ENCODE results near the gene SLC6A1.

The SLC6A1 gene

DNA sequence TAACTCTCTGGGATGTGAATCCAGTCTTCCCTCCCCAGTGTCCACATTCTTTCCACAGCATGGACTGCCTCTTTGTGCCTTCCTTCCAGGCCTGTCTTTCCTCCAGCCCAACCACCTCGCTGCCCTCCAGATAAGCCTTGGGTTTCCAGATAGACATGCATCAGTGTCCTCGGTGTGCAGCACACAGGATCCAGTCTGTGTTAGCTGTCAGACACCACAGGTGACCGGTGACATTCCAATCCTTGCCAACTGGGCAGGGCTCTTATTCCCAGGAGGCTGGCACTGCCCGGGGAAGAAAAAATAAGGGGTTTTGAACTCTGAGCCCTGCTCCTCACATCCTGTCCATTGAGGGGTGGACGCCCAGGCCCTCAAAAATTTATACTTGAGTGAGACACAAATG, 6.0 kb upstream of the SLC6A1 start:
- DNase-seq, result no peak
- in situ Hi-C loops (cut with MboI; ENCODE audit: low pct_unique_long_range_greater_than_20kb, low sequenced_read_pairs), result no loop called here

- in situ Hi-C loops (cut with MboI; ENCODE audit: low pct_unique_long_range_greater_than_20kb, low sequenced_read_pairs), result no loop called here
These were observed 4.4 kb upstream of the SLC6A1 start for GRCh38 chr3:10988001-10988665.

DNA sequence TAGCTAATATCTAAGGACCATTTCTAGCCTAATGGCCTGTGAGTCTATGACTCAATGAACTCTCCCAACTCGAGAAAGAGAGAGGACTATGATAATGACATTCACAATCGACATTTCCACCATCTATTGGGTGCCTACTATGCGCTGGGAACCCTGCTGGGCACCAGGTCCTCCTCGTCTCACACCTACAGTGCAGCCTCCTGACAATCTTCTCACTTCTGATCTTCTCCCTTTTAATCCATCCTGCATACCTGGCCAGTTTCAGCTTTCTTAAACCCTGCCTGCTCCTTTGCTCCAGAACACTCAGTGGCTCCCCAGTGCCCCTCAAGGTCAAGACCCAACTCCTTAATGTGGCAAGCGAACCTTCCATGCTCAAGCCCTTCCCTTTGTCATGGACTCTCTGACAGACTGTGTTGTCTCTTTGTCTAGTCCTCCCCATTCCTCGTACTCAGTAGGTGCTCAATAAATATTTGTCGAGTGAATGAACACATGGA, 3.5 kb upstream of the SLC6A1 start:
- in situ Hi-C loops (cut with MboI; ENCODE audit: low pct_unique_long_range_greater_than_20kb, low sequenced_read_pairs), result no loop called here
- DNase-seq, result no peak

More at GRCh38 chr3:10988001-10988665, 4.4 kb upstream of the SLC6A1 start:
- DNase-seq, result no peak

DNA sequence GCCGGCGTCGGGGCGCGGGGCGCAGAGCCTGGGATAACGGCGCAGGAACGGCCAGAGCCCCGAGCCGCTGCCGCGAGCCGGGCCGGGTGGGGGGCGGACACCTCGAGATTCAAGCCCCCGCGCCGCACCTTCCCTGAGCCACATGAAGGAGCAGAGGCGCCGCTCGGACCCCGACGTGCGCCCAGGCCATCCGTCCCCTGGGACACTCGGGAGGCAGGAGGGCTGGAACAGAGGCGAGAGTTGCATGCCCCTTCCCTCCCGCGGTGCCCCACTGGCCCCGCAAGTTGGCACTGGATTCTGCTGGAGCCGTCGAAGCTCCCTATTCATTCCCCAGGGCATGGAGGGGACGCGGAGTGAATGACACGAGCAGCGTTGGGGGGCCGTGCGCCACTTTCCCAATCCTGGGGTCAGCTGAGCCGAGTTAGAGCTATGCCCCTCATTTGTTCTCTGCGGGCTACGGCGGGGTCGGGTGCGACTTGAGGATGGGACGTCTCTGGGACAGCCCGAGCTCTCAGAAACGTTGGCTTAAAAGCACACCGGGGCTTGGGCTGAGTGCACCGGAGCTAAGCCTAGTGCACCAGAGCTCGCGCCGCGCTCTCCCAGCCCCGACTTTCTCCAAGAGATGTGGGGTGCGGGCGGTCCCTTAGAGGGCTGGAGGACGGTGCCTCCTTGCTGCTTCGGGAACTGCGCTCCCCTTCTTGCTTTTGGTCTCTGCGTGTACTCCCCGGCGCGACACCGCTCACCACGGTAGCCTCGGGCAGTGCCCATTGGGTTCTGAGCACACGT, 588 bp downstream of the SLC6A1 start:
- no peak for DNase-seq
- in situ Hi-C loops (cut with MboI; ENCODE audit: low pct_unique_long_range_greater_than_20kb, low sequenced_read_pairs), result no loop called here

DNA sequence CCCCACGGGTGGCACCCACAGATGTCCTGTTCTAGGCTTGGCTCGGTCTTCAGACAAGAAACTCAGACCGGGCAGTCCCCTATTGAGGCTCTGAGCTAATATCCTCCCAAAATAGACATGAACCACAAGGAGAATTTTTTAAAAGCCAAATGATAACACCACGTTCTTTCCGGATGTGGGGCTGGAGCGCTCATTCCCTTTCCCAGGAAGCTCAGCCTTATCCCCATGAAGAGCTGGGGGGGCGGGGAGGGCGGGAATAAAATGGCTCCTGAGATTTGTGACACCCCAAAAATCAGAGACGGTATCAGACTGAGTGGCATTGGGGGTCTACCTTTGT, 1.1 kb downstream of the SLC6A1 start:
- in situ Hi-C loops (cut with MboI; ENCODE audit: low pct_unique_long_range_greater_than_20kb, low sequenced_read_pairs), result no loop called here
- no peak for DNase-seq

GRCh38 chr3:10994306-10994705, 1.8 kb downstream of the SLC6A1 start:
- DNase-seq, result no peak
- in situ Hi-C loops (cut with MboI; ENCODE audit: low pct_unique_long_range_greater_than_20kb, low sequenced_read_pairs), result no loop called here

- in situ Hi-C loops (cut with MboI; ENCODE audit: low pct_unique_long_range_greater_than_20kb, low sequenced_read_pairs), result no loop called here
- no peak for DNase-seq
These were observed 3.3 kb downstream of the SLC6A1 start for GRCh38 chr3:10995871-10996270.

GRCh38 chr3:10996345-10997013, 3.9 kb downstream of the SLC6A1 start:
- no peak for DNase-seq
- in situ Hi-C loops (cut with MboI; ENCODE audit: low pct_unique_long_range_greater_than_20kb, low sequenced_read_pairs), result no loop called here

DNA sequence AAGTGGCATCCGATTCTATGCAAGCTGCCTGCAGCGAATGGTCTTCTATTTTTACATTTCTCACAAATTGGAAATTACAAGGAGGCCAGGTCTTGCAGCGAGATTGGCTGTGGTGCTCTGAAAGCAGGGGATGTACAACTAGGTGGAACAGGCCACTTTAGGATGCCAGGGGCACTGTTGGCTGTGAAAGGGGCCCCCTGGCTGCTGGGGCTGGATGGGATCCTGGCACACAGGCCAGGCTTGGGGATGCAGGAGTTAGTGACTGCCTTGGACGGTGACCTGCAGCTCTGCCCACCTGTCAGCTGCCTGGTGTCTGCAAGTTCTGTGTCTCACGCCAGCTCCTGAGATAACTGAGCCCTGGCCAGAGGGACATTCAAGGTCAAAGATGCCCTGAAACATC, 4.6 kb downstream of the SLC6A1 start:
- in situ Hi-C loops (cut with MboI; ENCODE audit: low pct_unique_long_range_greater_than_20kb, low sequenced_read_pairs), result no loop called here

GRCh38 chr3:10998542-10998941, 6.0 kb downstream of the SLC6A1 start:
- in situ Hi-C loops (cut with MboI; ENCODE audit: low pct_unique_long_range_greater_than_20kb, low sequenced_read_pairs), result no loop called here
- DNase-seq, result no peak

More for the DNA sequence above, 4.6 kb downstream of the SLC6A1 start:
- DNase-seq, result no peak

GRCh38 chr3:10999221-11000107, 6.9 kb downstream of the SLC6A1 start:
- no peak for DNase-seq
- in situ Hi-C loops (cut with MboI; ENCODE audit: low pct_unique_long_range_greater_than_20kb, low sequenced_read_pairs), result no loop called here

DNA sequence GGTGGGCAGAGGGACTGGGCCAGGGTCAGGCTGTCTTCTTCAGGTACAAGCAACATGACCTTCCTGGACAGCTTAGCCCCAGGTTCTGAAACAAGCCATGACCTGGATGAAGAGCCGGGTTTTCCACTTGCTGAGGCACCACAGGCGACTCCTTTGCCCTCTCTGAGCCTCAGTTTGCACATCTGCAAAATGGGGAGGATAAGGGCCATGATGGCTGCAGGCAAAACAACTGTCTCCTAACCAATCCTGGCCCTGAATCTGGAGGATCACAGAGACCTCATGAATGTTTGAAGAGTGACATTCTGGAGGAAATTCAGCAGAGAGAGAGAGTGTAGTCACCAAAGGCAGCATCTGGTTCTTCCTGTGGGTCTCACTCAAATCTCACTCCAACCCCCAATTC, 8.0 kb downstream of the SLC6A1 start:
- no peak for DNase-seq
- in situ Hi-C loops (cut with MboI; ENCODE audit: low pct_unique_long_range_greater_than_20kb, low sequenced_read_pairs), result no loop called here

DNA sequence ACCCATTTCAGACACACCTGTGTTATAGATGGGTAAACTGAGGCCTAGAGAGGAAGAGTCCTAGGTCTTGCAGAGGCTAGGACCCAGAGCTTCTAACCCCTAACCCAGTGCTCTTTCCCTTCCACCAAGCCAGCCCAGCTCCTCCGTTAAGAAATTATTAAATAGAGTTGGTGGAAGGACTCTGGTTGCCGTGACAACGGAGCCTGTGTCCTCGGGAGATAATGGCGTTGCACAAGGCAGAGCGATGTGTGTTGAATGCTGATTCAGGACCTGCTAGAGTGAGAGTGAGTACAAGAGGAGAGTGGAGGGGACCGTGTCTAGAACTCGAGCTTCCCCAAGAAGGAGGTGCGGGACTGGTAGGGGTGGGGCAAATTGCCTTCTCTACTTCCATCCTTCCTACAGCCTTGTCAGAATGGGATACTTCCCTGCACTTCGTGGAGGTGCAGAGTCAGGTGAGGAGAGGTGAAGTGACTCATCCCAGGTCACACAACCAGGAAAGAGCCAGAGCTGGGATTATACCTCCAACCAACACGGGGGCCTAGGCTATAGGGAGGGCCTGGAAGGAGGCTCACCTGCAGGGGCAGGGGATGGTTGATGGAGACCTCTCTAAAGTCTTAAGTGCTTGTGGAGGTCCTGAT, 8.6 kb downstream of the SLC6A1 start:
- peak; percentile 5 for DNase-seq
- in situ Hi-C loops (cut with MboI; ENCODE audit: low pct_unique_long_range_greater_than_20kb, low sequenced_read_pairs), result no loop called here

GRCh38 chr3:11001658-11002021, 9.1 kb downstream of the SLC6A1 start:
- DNase-seq, result no peak
- in situ Hi-C loops (cut with MboI; ENCODE audit: low pct_unique_long_range_greater_than_20kb, low sequenced_read_pairs), result no loop called here

GRCh38 chr3:11002371-11002807, 9.8 kb downstream of the SLC6A1 start:
- DNase-seq, result no peak

DNA sequence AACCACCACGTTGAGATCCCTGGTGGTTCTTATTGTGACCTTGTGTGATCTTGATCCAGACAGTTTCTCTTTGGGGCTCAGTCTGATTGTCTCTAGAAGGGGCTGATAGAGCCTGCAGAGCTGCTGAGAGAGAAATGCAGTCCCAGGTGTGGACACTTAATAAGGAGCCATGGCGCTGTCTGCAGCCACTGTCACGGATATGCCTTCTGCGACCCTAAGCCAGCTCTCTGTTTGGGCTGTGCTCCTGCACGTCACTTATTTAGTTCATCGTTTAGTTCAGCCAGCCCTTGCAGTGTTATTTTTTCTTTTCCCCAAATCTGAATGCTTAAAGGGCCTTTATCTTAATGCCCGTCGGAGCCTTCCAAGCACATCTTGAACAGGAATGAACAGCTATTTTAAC, 12.0 kb downstream of the SLC6A1 start:
- DNase-seq, result no peak
- in situ Hi-C loops (cut with MboI; ENCODE audit: low pct_unique_long_range_greater_than_20kb, low sequenced_read_pairs), result no loop called here

More at GRCh38 chr3:11002371-11002807, 9.8 kb downstream of the SLC6A1 start:
- in situ Hi-C loops (cut with MboI; ENCODE audit: low pct_unique_long_range_greater_than_20kb, low sequenced_read_pairs), result no loop called here

DNA sequence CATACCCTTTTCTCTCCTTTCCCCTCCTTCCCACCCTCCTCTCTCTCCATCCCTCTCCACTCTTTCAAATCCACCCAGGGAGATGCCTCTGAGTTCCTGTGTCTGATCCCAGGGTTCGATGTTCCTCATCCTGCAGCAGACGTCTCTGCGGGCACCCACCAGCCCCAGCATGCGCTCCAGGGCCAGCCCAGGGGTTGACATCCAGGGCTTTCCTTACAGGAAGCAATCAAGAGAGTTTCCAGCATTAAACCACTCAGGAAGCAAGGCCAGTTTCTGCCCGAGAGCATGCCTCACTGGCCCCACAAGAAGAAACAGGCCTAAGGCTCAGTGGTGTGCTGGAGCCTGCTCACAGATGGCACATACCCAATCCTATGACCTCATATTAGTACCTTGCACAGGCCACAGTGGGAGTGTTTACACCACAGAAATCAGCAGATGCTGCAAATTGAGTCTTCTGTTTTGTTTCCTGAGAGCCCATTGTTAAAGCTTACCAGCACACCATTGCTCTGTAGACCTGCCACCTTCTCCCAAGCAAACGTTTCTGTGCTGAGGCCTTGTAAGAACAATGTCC, 13.2 kb downstream of the SLC6A1 start:
- in situ Hi-C loops (cut with MboI; ENCODE audit: low pct_unique_long_range_greater_than_20kb, low sequenced_read_pairs), result no loop called here

More for the DNA sequence above, 13.2 kb downstream of the SLC6A1 start:
- DNase-seq, result no peak

Measured in KBM-7 (cell line).